ENCODE measurements around the gene PPP1R11. TPM values are rescaled to one million over a fixed set of nuclear protein-coding genes. Genes with fewer than 3 reads are reported as not detected.
A peak's percentile ranks its signal among the peaks of the same experiment; 100 is the strongest.

Gene PPP1R11
- polyA plus RNA-seq, 3 donors, result 49.3 to 107 (median 67.7) TPM

- Histone ChIP-seq H3K9me3 (replicated peaks in 1 of 2; ENCODE audit: control insufficient read depth in 1 of 2, insufficient read depth in 1 of 2, low read length in 2 of 2) (peaks cover 0 to 7% of the 10 kb centered on the region in 2 donors), H3K27me3 (ENCODE audit: control insufficient read depth in 2 of 2, insufficient read depth in 2 of 2, low read length in 2 of 2) (peaks cover 39 to 59% of the 10 kb centered on the region in 2 donors), H3K4me3 (replicated peaks in 1 of 3; ENCODE audit: low read depth in 2 of 3, low read length in 3 of 3) (no peak overlapping the region), H3K79me2 (ENCODE audit: insufficient read depth, low read length) (no peaks in the 10 kb centered on the region), H3K9ac (ENCODE audit: insufficient read depth, low read length, poor library complexity, severe bottlenecking) (no peak overlapping the region), H4K20me1 (ENCODE audit: insufficient read depth, low read length) (no peaks in the 10 kb centered on the region), H2AFZ (ENCODE audit: insufficient read depth, low read depth, low read length, poor library complexity, severe bottlenecking) (no peak overlapping the region), H3K36me3 (replicated peaks in 1 of 2; ENCODE audit: control insufficient read depth in 1 of 2, insufficient read depth in 2 of 2, low read length in 2 of 2) (no peaks in the 10 kb centered on the region), H3K4me2 (replicated peaks; ENCODE audit: extremely low read depth, low read length, poor library complexity, severe bottlenecking) (no peak overlapping the region), H3K27ac (ENCODE audit: low read depth in 1 of 2, low read length in 2 of 2) (no peak overlapping the region), H3K4me1 (ENCODE audit: control insufficient read depth in 1 of 2, insufficient read depth in 2 of 2, low read length in 2 of 2) (peaks cover 34 to 38% of the 10 kb centered on the region in 2 donors)
- intact Hi-C loops (cut with micrococcal nuclease), result loop anchor here in 1 of 2 donors (5.0 kb wide), 2 partner anchors 37 to 293 kb away; partner anchors contain the start of gene PPP1R11
- H3K36me3 Mint-ChIP-seq, result peaks cover 12 to 14% of the 10 kb centered on the region in 2 donors
- H3K27me3 Mint-ChIP-seq (ENCODE audit: low read depth in 3 of 3), result peaks cover 52 to 74% (median 58%) of the 10 kb centered on the region in 3 donors
- H3K4me3 Mint-ChIP-seq, result no peak overlapping the region
- no peak for TF ChIP-seq CTCF (IDR thresholded peaks at IDR 0.05)
- no peak for DNase-seq
- WGBS (ENCODE audit: insufficient coverage), result no CpG with 5 or more reads among the region's 2 CpGs
- H3K9me3 Mint-ChIP-seq, result peaks cover 0 to 22% (median 14%) of the 10 kb centered on the region in 7 donors
- peaks cover 48% of the 10 kb centered on the region for H3K4me1 Mint-ChIP-seq
- H3K27ac Mint-ChIP-seq, result no peak overlapping the region
Measured at GRCh38 chr6:30104661-30105060, 37.7 kb downstream of the PPP1R11 start.

GRCh38 chr6:30111266-30111856 is 44.4 kb downstream of the PPP1R11 start:
- Histone ChIP-seq H3K4me2 (replicated peaks; ENCODE audit: extremely low read depth, low read length, poor library complexity, severe bottlenecking) (no peak overlapping the region), H4K20me1 (ENCODE audit: insufficient read depth, low read length) (no peaks in the 10 kb centered on the region), H3K9ac (ENCODE audit: insufficient read depth, low read length, poor library complexity, severe bottlenecking) (no peak overlapping the region), H3K27ac (ENCODE audit: low read depth in 1 of 2, low read length in 2 of 2) (no peak overlapping the region), H2AFZ (ENCODE audit: insufficient read depth, low read depth, low read length, poor library complexity, severe bottlenecking) (no peak overlapping the region), H3K36me3 (replicated peaks in 1 of 2; ENCODE audit: control insufficient read depth in 1 of 2, insufficient read depth in 2 of 2, low read length in 2 of 2) (no peaks in the 10 kb centered on the region), H3K79me2 (ENCODE audit: insufficient read depth, low read length) (no peaks in the 10 kb centered on the region), H3K9me3 (replicated peaks in 1 of 2; ENCODE audit: control insufficient read depth in 1 of 2, insufficient read depth in 1 of 2, low read length in 2 of 2) (no peaks in the 10 kb centered on the region), H3K4me3 (replicated peaks in 1 of 3; ENCODE audit: low read depth in 2 of 3, low read length in 3 of 3) (no peak overlapping the region), H3K27me3 (ENCODE audit: control insufficient read depth in 2 of 2, insufficient read depth in 2 of 2, low read length in 2 of 2) (peaks cover 46 to 61% of the 10 kb centered on the region in 2 donors), H3K4me1 (ENCODE audit: control insufficient read depth in 1 of 2, insufficient read depth in 2 of 2, low read length in 2 of 2) (no peaks in the 10 kb centered on the region)
- Mint-ChIP-seq H3K36me3 (no peaks in the 10 kb centered on the region), H3K27me3 (ENCODE audit: low read depth in 3 of 3) (peaks cover 55 to 67% (median 67%) of the 10 kb centered on the region in 3 donors), H3K4me1 (peaks cover 12% of the 10 kb centered on the region), H3K27ac (no peak overlapping the region), H3K4me3 (peak overlapping the region in 1 of 2 donors; percentile 32), H3K9me3 (peaks cover 0 to 2% (median 0%) of the 10 kb centered on the region in 7 donors)
- TF ChIP-seq CTCF (IDR thresholded peaks at IDR 0.05), result no peak
- DNase-seq, result no peak
- 57% methylated on average over 24 of the region's 27 CpGs for WGBS (ENCODE audit: insufficient coverage)
- intact Hi-C loops (cut with micrococcal nuclease), result no loop called here
